ENCODE results near the gene SON.

The SON gene

DNA sequence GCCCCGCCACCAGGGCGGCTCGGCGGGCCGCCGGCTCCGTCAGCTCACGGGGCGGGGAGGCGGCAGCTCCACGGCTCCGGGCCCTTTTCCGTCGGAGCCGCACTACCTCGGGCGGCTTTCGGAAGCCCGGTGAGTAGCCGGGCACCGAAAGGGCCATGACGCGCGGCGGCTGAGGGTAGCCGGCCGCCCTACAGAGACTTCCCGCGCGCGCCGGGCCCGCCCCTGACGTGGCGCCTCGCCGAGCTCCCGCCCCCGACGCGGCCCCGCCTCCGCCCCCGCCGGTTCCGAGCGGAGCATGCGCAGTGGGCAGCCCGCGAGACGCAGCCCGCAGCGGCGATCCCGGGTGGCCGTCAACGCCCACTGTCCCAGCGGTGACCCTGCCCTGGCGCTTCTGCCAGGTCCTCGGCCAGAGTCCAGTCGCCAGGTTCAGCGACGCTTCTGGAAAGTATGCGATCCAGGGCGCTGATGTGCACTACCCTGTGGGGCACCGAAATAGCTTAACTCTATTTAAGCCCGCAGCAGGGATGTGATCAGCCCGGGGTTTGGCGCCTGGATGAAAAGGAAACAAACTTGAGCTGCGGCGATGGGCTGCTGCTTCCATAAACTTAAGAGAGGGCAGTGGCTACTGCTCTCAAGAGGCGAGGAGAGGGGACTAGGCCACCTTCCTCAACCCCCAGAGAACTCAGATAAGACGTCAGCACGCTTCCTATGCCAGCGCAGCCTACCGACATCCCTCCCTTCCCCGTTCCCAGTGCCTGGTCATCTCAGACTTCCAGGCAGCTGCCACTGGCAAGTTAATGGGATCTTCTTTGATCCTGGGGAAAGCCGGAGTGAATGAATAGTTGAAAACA is 45.9 kb downstream of the SON start, which contains the start of gene DONSON (continued):
- TF ChIP-seq, protein P1, sequence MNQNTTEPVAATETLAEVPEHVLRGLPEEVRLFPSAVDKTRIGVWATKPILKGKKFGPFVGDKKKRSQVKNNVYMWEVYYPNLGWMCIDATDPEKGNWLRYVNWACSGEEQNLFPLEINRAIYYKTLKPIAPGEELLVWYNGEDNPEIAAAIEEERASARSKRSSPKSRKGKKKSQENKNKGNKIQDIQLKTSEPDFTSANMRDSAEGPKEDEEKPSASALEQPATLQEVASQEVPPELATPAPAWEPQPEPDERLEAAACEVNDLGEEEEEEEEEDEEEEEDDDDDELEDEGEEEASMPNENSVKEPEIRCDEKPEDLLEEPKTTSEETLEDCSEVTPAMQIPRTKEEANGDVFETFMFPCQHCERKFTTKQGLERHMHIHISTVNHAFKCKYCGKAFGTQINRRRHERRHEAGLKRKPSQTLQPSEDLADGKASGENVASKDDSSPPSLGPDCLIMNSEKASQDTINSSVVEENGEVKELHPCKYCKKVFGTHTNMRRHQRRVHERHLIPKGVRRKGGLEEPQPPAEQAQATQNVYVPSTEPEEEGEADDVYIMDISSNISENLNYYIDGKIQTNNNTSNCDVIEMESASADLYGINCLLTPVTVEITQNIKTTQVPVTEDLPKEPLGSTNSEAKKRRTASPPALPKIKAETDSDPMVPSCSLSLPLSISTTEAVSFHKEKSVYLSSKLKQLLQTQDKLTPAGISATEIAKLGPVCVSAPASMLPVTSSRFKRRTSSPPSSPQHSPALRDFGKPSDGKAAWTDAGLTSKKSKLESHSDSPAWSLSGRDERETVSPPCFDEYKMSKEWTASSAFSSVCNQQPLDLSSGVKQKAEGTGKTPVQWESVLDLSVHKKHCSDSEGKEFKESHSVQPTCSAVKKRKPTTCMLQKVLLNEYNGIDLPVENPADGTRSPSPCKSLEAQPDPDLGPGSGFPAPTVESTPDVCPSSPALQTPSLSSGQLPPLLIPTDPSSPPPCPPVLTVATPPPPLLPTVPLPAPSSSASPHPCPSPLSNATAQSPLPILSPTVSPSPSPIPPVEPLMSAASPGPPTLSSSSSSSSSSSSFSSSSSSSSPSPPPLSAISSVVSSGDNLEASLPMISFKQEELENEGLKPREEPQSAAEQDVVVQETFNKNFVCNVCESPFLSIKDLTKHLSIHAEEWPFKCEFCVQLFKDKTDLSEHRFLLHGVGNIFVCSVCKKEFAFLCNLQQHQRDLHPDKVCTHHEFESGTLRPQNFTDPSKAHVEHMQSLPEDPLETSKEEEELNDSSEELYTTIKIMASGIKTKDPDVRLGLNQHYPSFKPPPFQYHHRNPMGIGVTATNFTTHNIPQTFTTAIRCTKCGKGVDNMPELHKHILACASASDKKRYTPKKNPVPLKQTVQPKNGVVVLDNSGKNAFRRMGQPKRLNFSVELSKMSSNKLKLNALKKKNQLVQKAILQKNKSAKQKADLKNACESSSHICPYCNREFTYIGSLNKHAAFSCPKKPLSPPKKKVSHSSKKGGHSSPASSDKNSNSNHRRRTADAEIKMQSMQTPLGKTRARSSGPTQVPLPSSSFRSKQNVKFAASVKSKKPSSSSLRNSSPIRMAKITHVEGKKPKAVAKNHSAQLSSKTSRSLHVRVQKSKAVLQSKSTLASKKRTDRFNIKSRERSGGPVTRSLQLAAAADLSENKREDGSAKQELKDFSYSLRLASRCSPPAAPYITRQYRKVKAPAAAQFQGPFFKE (tag by site-specific recombination; IDR thresholded peaks at IDR 0.05; ENCODE audit: borderline replicate concordance) = no peak
- TF ChIP-seq ZNF76 (tag by site-specific recombination; IDR thresholded peaks at IDR 0.05; ENCODE audit: borderline replicate concordance, low read depth) (no peak), ZNF211 (tag by site-specific recombination; IDR thresholded peaks at IDR 0.05; ENCODE audit: low read depth) (no peak), ZFHX2 (tag by site-specific recombination; conservative IDR thresholded peaks at IDR 0.05) (peak; percentile 83), GLI4 (tag by site-specific recombination; IDR thresholded peaks at IDR 0.05) (no peak), ZNF169 (tag by site-specific recombination; IDR thresholded peaks at IDR 0.05) (no peak), ZBTB6 (tag by site-specific recombination; IDR thresholded peaks at IDR 0.05) (no peak), ZBTB48 (tag by site-specific recombination; IDR thresholded peaks at IDR 0.05) (peak; percentile 25; the same call in 1 of the 2 replicates), ZNF132 (tag by site-specific recombination; IDR thresholded peaks at IDR 0.05; ENCODE audit: borderline replicate concordance) (no peak), ZNF133 (tag by site-specific recombination; IDR thresholded peaks at IDR 0.05) (no peak), SCRT2 (tag by site-specific recombination; IDR thresholded peaks at IDR 0.05) (no peak), ZNF777 (tag by site-specific recombination; IDR thresholded peaks at IDR 0.05; ENCODE audit: borderline replicate concordance) (no peak), ZNF362 (tag by site-specific recombination; IDR thresholded peaks at IDR 0.05) (no peak), ZNF654 (tag by site-specific recombination; IDR thresholded peaks at IDR 0.05; ENCODE audit: low read depth) (no peak), GLI2 (tag by site-specific recombination; IDR thresholded peaks at IDR 0.05; ENCODE audit: borderline replicate concordance, low read depth) (no peak), ZSCAN18 (tag by site-specific recombination; IDR thresholded peaks at IDR 0.05) (no peak), EGR2 (tag by site-specific recombination; IDR thresholded peaks at IDR 0.05; ENCODE audit: low read depth) (peak; percentile 78), ZNF112 (tag by site-specific recombination; IDR thresholded peaks at IDR 0.05) (no peak), ZNF776 (tag by site-specific recombination; IDR thresholded peaks at IDR 0.05; ENCODE audit: borderline replicate concordance) (no peak), ZNF549 (tag by site-specific recombination; IDR thresholded peaks at IDR 0.05) (no peak), ZNF10 (tag by site-specific recombination; IDR thresholded peaks at IDR 0.05) (no peak), ZNF175 (tag by site-specific recombination; IDR thresholded peaks at IDR 0.05) (no peak)
- TF ChIP-seq, protein P2, sequence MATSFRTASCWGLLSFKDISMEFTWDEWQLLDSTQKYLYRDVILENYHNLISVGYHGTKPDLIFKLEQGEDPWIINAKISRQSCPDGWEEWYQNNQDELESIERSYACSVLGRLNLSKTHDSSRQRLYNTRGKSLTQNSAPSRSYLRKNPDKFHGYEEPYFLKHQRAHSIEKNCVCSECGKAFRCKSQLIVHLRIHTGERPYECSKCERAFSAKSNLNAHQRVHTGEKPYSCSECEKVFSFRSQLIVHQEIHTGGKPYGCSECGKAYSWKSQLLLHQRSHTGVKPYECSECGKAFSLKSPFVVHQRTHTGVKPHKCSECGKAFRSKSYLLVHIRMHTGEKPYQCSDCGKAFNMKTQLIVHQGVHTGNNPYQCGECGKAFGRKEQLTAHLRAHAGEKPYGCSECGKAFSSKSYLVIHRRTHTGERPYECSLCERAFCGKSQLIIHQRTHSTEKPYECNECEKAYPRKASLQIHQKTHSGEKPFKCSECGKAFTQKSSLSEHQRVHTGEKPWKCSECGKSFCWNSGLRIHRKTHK (tag by site-specific recombination; IDR thresholded peaks at IDR 0.05) = no peak
- TF ChIP-seq, protein P3, sequence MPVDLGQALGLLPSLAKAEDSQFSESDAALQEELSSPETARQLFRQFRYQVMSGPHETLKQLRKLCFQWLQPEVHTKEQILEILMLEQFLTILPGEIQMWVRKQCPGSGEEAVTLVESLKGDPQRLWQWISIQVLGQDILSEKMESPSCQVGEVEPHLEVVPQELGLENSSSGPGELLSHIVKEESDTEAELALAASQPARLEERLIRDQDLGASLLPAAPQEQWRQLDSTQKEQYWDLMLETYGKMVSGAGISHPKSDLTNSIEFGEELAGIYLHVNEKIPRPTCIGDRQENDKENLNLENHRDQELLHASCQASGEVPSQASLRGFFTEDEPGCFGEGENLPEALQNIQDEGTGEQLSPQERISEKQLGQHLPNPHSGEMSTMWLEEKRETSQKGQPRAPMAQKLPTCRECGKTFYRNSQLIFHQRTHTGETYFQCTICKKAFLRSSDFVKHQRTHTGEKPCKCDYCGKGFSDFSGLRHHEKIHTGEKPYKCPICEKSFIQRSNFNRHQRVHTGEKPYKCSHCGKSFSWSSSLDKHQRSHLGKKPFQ (tag by site-specific recombination; IDR thresholded peaks at IDR 0.05) = no peak

Measured in HEK293 (cell line).